Endothelial cell (in vitro differentiated cells): ENCODE data around the gene GDA. TPM values are rescaled to one million over a fixed set of nuclear protein-coding genes. Genes with fewer than 3 reads are reported as not detected.

Source experiments
- DNase-seq: peaks from one replicate; pipeline ENCODE4 v3.0.0; 2021; ENCODE audit warnings: low spot score
- H3K27ac Mint-ChIP-seq: one replicate; pipeline ENCODE4 v1.8.0; 2021; ENCODE audit warnings: mixed read lengths, inconsistent platforms; ENCODE audit not compliant: unreplicated experiment
- H3K27me3 Mint-ChIP-seq: one replicate; pipeline ENCODE4 v1.8.0; 2021; ENCODE audit warnings: mild to moderate bottlenecking, moderate library complexity, mixed read lengths, inconsistent platforms; ENCODE audit not compliant: unreplicated experiment
- H3K36me3 Mint-ChIP-seq: one replicate; pipeline ENCODE4 v1.8.0; 2021; ENCODE audit warnings: mild to moderate bottlenecking, low read depth, mixed read lengths, inconsistent platforms; ENCODE audit not compliant: unreplicated experiment
- H3K4me1 Mint-ChIP-seq: one replicate; pipeline ENCODE4 v1.8.0; 2021; ENCODE audit warnings: mild to moderate bottlenecking, mixed read lengths, inconsistent platforms; ENCODE audit not compliant: unreplicated experiment
- H3K4me3 Mint-ChIP-seq: one replicate; pipeline ENCODE4 v1.8.0; 2021; ENCODE audit warnings: mild to moderate bottlenecking, mixed read lengths, inconsistent platforms; ENCODE audit not compliant: unreplicated experiment
- H3K9me3 Mint-ChIP-seq: one replicate; pipeline ENCODE4 v1.8.0; 2021; ENCODE audit warnings: mixed read lengths, inconsistent platforms; ENCODE audit not compliant: unreplicated experiment
- total RNA-seq: library from RNA; stranded (reverse); fragmentation: NEBNext Ultra II Directional; extraction: Animal tissue kit (Norgen Biotek cat#: 25700); gene quantifications from one replicate; pipeline ENCODE4 v1.2.1, GENCODE V29; 2021; ENCODE audit not compliant: unreplicated experiment
- TF ChIP-seq, protein P1 (sequence below): fragments of 200-600 bp; sonication (generic); IDR thresholded peaks from one replicate; pipeline ENCODE4 v1.5.0; 2021; ENCODE audit warnings: antibody characterized with exemption; ENCODE audit not compliant: unreplicated experiment

The GDA gene
- total RNA-seq, 1 donor from 2014 or later = 0.23 TPM

DNA sequence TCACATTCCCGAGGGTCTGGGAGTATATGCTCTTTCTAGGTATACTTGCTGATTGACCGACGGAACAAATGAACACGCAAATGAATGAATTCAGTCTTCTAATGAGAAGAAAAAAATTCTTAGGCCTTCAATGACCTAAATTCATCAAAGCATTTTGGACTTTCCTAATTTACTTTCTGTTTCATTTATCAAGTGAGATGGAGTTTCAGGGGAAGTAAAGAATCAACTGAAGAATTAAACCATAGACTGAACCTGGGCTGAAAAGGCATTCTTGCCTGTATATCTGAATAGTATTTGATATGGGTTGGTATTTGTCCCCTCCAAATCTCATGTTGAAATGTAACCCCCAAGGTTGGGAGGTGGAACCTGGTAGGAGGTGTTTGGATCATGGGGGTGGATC, 151.6 kb downstream of the GDA start:
- TF ChIP-seq, protein P1, sequence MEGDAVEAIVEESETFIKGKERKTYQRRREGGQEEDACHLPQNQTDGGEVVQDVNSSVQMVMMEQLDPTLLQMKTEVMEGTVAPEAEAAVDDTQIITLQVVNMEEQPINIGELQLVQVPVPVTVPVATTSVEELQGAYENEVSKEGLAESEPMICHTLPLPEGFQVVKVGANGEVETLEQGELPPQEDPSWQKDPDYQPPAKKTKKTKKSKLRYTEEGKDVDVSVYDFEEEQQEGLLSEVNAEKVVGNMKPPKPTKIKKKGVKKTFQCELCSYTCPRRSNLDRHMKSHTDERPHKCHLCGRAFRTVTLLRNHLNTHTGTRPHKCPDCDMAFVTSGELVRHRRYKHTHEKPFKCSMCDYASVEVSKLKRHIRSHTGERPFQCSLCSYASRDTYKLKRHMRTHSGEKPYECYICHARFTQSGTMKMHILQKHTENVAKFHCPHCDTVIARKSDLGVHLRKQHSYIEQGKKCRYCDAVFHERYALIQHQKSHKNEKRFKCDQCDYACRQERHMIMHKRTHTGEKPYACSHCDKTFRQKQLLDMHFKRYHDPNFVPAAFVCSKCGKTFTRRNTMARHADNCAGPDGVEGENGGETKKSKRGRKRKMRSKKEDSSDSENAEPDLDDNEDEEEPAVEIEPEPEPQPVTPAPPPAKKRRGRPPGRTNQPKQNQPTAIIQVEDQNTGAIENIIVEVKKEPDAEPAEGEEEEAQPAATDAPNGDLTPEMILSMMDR = no peak
- no peak overlapping the region for H3K4me3 Mint-ChIP-seq

More for the DNA sequence above, 151.6 kb downstream of the GDA start:
- Mint-ChIP-seq H3K4me1 (peaks cover 12% of the 10 kb centered on the region), H3K9me3 (no peaks in the 10 kb centered on the region), H3K27ac (no peak overlapping the region), H3K27me3 (no peaks in the 10 kb centered on the region), H3K36me3 (no peaks in the 10 kb centered on the region)
- DNase-seq = no peak

Other genes with a start within 250 kb of the GDA start
- gene ABHD17B, start 238.2 kb upstream of the GDA start, total RNA-seq = 32.6 TPM
- 12.2 TPM for gene C9orf85, start 237.8 kb upstream of the GDA start, total RNA-seq
- gene C9orf57, start 88.8 kb upstream of the GDA start, total RNA-seq = not detected
- gene ZFAND5, start 215.8 kb downstream of the GDA start, total RNA-seq = 154 TPM